ENCODE data around the gene PSMD8.

DNA sequence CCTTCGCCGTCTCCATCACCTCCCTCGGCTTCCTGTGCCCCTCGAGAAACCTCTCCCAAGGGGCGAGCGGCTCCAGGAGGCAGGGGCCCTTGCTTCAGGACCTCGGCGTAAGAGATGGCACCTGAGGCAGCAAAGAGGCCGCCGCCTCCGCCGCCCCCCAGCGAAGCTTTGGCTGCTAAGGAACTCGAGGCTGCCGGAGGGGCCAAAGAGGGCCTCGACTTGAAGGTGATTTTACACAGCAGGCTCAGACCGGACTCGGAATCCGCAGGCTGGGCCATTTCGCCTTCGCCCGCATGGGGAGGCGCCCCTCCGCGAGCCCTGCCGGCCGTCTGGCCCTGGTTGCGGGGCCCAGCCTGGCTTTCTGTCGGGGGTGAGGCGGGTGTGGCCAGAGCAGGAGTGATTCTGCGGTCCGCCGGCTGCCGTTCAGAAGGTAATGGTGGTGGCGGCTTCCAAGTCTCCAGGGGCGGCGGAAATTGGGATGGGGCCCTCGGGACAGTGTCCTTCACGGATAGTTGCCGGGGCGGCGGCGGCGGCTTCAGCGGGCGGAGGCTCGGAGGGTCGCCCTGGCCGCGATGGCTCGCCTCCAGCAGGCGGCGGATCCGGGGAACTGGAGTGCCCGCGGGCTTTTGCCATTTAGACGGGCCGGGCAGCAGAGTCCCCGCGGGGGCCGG lies 12.1 kb downstream of the PSMD8 start:
- TF ChIP-seq FOXA1 (IDR thresholded peaks at IDR 0.05) (no peak), BHLHE40 (IDR thresholded peaks at IDR 0.05; ENCODE audit: borderline replicate concordance) (no peak), SP1 (IDR thresholded peaks at IDR 0.05) (no peak), LEF1 (IDR thresholded peaks at IDR 0.05; ENCODE audit: borderline replicate concordance) (no peak), FOXM1 (IDR thresholded peaks at IDR 0.05; ENCODE audit: borderline replicate concordance) (no peak), CTBP1 (IDR thresholded peaks at IDR 0.05; ENCODE audit: borderline replicate concordance) (no peak), PKNOX1 (IDR thresholded peaks at IDR 0.05) (no peak), ELF4 (IDR thresholded peaks at IDR 0.05) (no peak), HDGF (IDR thresholded peaks at IDR 0.05; ENCODE audit: borderline replicate concordance) (no peak), SUZ12 (IDR thresholded peaks at IDR 0.05) (no peak), TARDBP (IDR thresholded peaks at IDR 0.05) (no peak), FOXK2 (IDR thresholded peaks at IDR 0.05) (no peak)

All from HEK293T (cell line).